Erythroblast (primary cell): ENCODE measurements around the gene YWHAG.

Source experiments
- GATA1 ChIP-seq: IDR thresholded peaks from 2 replicates; pipeline ENCODE4 v1.6.1; 2011; ENCODE audit warnings: low read depth, mild to moderate bottlenecking, control low read depth, low read length, moderate library complexity
- POLR2A ChIP-seq: IDR thresholded peaks from 2 replicates; pipeline ENCODE4 v1.6.1; 2011; ENCODE audit warnings: mild to moderate bottlenecking, low read length

- TF ChIP-seq POLR2A (no peak), GATA1 (no peak)
Measured at GRCh38 chr7:76381814-76382213, 23.0 kb upstream of the YWHAG start.
